WTC11 (cell line): ENCODE measurements around the gene DNM3. TPM values are rescaled to one million over a fixed set of nuclear protein-coding genes. Genes with fewer than 3 reads are reported as not detected.
A peak's percentile ranks its signal among the peaks of the same experiment; 100 is the strongest.

Experiments used
- ATAC-seq: fragments of 200-7000 bp; cut with Tn5 transposase; 2 replicates; pipeline ENCODE4 v1.10.0; 2021; ENCODE audit warnings: mild to moderate bottlenecking, moderate library complexity
- CTCF ChIA-PET: fragments of 300-600 bp; sonication (Branson Sonifier 250); formaldehyde crosslinking; loops from one replicate; lab custom pipeline; 2021; ENCODE audit warnings: antibody characterized with exemption; lab: Charles Lee
- POLR2A ChIA-PET: fragments of 350-600 bp; sonication (Branson Sonifier 250); formaldehyde crosslinking; loops from one replicate; lab custom pipeline; 2021; ENCODE audit warnings: antibody characterized with exemption; lab: Charles Lee
- DNase-seq: peaks from one replicate; pipeline ENCODE4 v3.0.0; 2021; ENCODE audit warnings: low spot score
- H3K27ac Mint-ChIP-seq: 2 replicates; pipeline ENCODE4 v1.8.0; 2021; ENCODE audit warnings: mixed read lengths
- H3K27me3 Mint-ChIP-seq: 2 replicates; pipeline ENCODE4 v1.8.0; 2021; ENCODE audit warnings: low read depth, mild to moderate bottlenecking, moderate library complexity, mixed read lengths
- H3K36me3 Mint-ChIP-seq: 2 replicates; pipeline ENCODE4 v1.8.0; 2021; ENCODE audit warnings: mixed read lengths
- H3K4me1 Mint-ChIP-seq: 2 replicates; pipeline ENCODE4 v1.8.0; 2022; ENCODE audit warnings: mixed read lengths
- H3K4me3 Mint-ChIP-seq: 2 replicates; pipeline ENCODE4 v1.8.0; 2021; ENCODE audit warnings: mild to moderate bottlenecking, moderate library complexity, mixed read lengths
- H3K9me3 Mint-ChIP-seq: 2 replicates; pipeline ENCODE4 v1.8.0; 2021; ENCODE audit warnings: mixed read lengths
- AR ChIP-seq: fragments of 250-450 bp; sonication (Bioruptor Pico); IDR thresholded peaks from 2 replicates; pipeline ENCODE4 v1.9.0; 2021; ENCODE audit warnings: mild to moderate bottlenecking
- CREB1 ChIP-seq: sonication (generic); formaldehyde crosslinking; IDR thresholded peaks from 2 replicates; pipeline ENCODE4 v1.8.0; 2023; ENCODE audit warnings: mild to moderate bottlenecking, missing genetic modification reagents
- ESRRA ChIP-seq: sonication (generic); formaldehyde crosslinking; IDR thresholded peaks from 2 replicates; pipeline ENCODE4 v1.8.1; 2022; ENCODE audit warnings: mild to moderate bottlenecking, missing genetic modification reagents, borderline replicate concordance
- ETV6 ChIP-seq: sonication (generic); formaldehyde crosslinking; IDR thresholded peaks from 2 replicates; pipeline ENCODE4 v1.8.1; 2022; ENCODE audit warnings: mild to moderate bottlenecking, missing genetic modification reagents
- FOXJ3 ChIP-seq: sonication (generic); formaldehyde crosslinking; IDR thresholded peaks from 2 replicates; pipeline ENCODE4 v1.9.0; 2021; ENCODE audit warnings: missing genetic modification reagents, mild to moderate bottlenecking, borderline replicate concordance
- FOXP4 ChIP-seq: sonication (generic); formaldehyde crosslinking; IDR thresholded peaks from 2 replicates; pipeline ENCODE4 v1.8.0; 2022; ENCODE audit warnings: mild to moderate bottlenecking, missing genetic modification reagents
- GABPB1 ChIP-seq: sonication (generic); formaldehyde crosslinking; IDR thresholded peaks from 2 replicates; pipeline ENCODE4 v1.8.1; 2023; ENCODE audit warnings: mild to moderate bottlenecking, missing genetic modification reagents
- GRHL2 ChIP-seq: fragments of 250-450 bp; sonication (Bioruptor Pico); IDR thresholded peaks from 2 replicates; pipeline ENCODE4 v1.8.0; 2022; ENCODE audit warnings: mild to moderate bottlenecking, moderate library complexity; ENCODE audit not compliant: insufficient replicate concordance, severe bottlenecking
- JAZF1 ChIP-seq: fragments of 250-450 bp; sonication (Bioruptor Pico); IDR thresholded peaks from 2 replicates; pipeline ENCODE4 v1.9.0; 2021; ENCODE audit warnings: moderate library complexity, mild to moderate bottlenecking, inconsistent platforms
- JUN ChIP-seq: sonication (generic); formaldehyde crosslinking; IDR thresholded peaks from 2 replicates; pipeline ENCODE4 v1.8.0; 2023; ENCODE audit warnings: mild to moderate bottlenecking, missing genetic modification reagents
- MLX ChIP-seq: sonication (generic); formaldehyde crosslinking; IDR thresholded peaks from 2 replicates; pipeline ENCODE4 v1.8.1; 2023; ENCODE audit warnings: mild to moderate bottlenecking, missing genetic modification reagents, moderate library complexity
- NFYB ChIP-seq: sonication (generic); formaldehyde crosslinking; conservative IDR thresholded peaks from 2 replicates; pipeline ENCODE4 v1.8.0; 2022; ENCODE audit warnings: low read depth, missing genetic modification reagents
- SMAD3 ChIP-seq: sonication (generic); formaldehyde crosslinking; IDR thresholded peaks from 2 replicates; pipeline ENCODE4 v1.8.0; 2022; ENCODE audit warnings: missing genetic modification reagents, mild to moderate bottlenecking, borderline replicate concordance
- SOX15 ChIP-seq: fragments of 250-450 bp; sonication (Bioruptor Pico); IDR thresholded peaks from 2 replicates; pipeline ENCODE4 v1.9.0; 2021; ENCODE audit warnings: mild to moderate bottlenecking
- TP53 ChIP-seq: sonication (generic); formaldehyde crosslinking; IDR thresholded peaks from 2 replicates; pipeline ENCODE4 v1.8.1; 2023; ENCODE audit warnings: mild to moderate bottlenecking, missing genetic modification reagents
- USF2 ChIP-seq: sonication (generic); formaldehyde crosslinking; IDR thresholded peaks from 2 replicates; pipeline ENCODE4 v1.8.1; 2023; ENCODE audit warnings: mild to moderate bottlenecking, missing genetic modification reagents, moderate library complexity
- ZNF512 ChIP-seq: sonication (generic); formaldehyde crosslinking; IDR thresholded peaks from 2 replicates; pipeline ENCODE4 v1.8.1; 2022; ENCODE audit warnings: missing genetic modification reagents, borderline replicate concordance
- total RNA-seq: library from RNA; stranded (reverse); gene quantifications from 3 replicates; pipeline ENCODE4 v1.2.3, GENCODE V29; 2021
- TF ChIP-seq, protein P1 (sequence below): sonication (generic); formaldehyde crosslinking; IDR thresholded peaks from 2 replicates; pipeline ENCODE4 v1.8.0; 2023; ENCODE audit warnings: missing genetic modification reagents, mild to moderate bottlenecking, borderline replicate concordance

Gene DNM3
- total RNA-seq, 1 experiment from 2014 or later, result 1.9 TPM

- TF ChIP-seq NFYB (no peak), FOXJ3 (CRISPR knock-in tag) (no peak), SMAD3 (CRISPR knock-in tag) (no peak), FOXP4 (CRISPR knock-in tag) (no peak), TP53 (no peak), GRHL2 (CRISPR knock-in tag) (no peak)
- TF ChIP-seq, protein P1, sequence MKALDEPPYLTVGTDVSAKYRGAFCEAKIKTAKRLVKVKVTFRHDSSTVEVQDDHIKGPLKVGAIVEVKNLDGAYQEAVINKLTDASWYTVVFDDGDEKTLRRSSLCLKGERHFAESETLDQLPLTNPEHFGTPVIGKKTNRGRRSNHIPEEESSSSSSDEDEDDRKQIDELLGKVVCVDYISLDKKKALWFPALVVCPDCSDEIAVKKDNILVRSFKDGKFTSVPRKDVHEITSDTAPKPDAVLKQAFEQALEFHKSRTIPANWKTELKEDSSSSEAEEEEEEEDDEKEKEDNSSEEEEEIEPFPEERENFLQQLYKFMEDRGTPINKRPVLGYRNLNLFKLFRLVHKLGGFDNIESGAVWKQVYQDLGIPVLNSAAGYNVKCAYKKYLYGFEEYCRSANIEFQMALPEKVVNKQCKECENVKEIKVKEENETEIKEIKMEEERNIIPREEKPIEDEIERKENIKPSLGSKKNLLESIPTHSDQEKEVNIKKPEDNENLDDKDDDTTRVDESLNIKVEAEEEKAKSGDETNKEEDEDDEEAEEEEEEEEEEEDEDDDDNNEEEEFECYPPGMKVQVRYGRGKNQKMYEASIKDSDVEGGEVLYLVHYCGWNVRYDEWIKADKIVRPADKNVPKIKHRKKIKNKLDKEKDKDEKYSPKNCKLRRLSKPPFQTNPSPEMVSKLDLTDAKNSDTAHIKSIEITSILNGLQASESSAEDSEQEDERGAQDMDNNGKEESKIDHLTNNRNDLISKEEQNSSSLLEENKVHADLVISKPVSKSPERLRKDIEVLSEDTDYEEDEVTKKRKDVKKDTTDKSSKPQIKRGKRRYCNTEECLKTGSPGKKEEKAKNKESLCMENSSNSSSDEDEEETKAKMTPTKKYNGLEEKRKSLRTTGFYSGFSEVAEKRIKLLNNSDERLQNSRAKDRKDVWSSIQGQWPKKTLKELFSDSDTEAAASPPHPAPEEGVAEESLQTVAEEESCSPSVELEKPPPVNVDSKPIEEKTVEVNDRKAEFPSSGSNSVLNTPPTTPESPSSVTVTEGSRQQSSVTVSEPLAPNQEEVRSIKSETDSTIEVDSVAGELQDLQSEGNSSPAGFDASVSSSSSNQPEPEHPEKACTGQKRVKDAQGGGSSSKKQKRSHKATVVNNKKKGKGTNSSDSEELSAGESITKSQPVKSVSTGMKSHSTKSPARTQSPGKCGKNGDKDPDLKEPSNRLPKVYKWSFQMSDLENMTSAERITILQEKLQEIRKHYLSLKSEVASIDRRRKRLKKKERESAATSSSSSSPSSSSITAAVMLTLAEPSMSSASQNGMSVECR (CRISPR knock-in tag), result no peak
Measured at GRCh38 chr1:172185996-172186395, 344.7 kb downstream of the DNM3 start (continued).

DNA sequence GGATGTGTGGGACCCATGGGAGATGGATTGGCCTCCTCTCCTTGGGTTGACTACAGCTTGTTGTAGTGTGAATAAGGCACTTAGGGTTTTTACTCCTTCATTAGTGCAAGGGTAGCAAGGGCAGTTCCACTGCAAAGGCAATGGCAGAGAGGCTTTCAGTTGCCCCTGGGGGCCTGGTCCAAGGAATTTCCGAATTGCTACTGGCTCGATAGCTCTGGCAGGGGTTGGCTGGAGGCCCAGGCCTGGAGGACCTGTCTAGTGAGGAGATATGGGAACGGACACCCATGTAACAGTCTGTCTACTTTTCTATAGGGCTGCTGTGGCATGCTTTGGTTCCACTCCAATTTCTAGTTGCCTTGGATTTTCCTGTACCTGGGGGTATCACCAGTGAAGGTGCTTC lies 360.3 kb downstream of the DNM3 start:
- Mint-ChIP-seq H3K27me3 (no peaks in the 10 kb centered on the region), H3K4me1 (peaks cover 8% of the 10 kb centered on the region), H3K9me3 (peaks cover 55% of the 10 kb centered on the region)
- CTCF ChIA-PET, result no interaction called here
- DNase-seq, result no peak
- TF ChIP-seq ETV6, result no peak
- no peak for TF ChIP-seq USF2
- TF ChIP-seq ZNF512, result no peak
- no peak for TF ChIP-seq SMAD3 (CRISPR knock-in tag)
- TF ChIP-seq JUN (CRISPR knock-in tag), result no peak
- TF ChIP-seq, all 79 proteins: peak for 0
- Mint-ChIP-seq H3K27ac (no peak overlapping the region), H3K36me3 (peaks cover 35% of the 10 kb centered on the region), H3K4me3 (no peak overlapping the region)
- POLR2A ChIA-PET, result no interaction called here
- ATAC-seq, result no peak

- Mint-ChIP-seq H3K9me3 (peaks cover 38% of the 10 kb centered on the region), H3K27me3 (no peaks in the 10 kb centered on the region), H3K4me3 (no peak overlapping the region), H3K36me3 (peaks cover 20% of the 10 kb centered on the region), H3K27ac (no peak overlapping the region), H3K4me1 (peaks cover 8% of the 10 kb centered on the region)
- TF ChIP-seq SOX15 (CRISPR knock-in tag), result no peak
- no peak for TF ChIP-seq MLX (CRISPR knock-in tag)
- TF ChIP-seq AR, result no peak
- TF ChIP-seq JAZF1 (CRISPR knock-in tag), result no peak
- TF ChIP-seq GABPB1, result no peak
- no peak for TF ChIP-seq CREB1 (CRISPR knock-in tag)
- no peak for TF ChIP-seq ESRRA (CRISPR knock-in tag)
- ChIA-PET CTCF (no interaction called here), POLR2A (no interaction called here)
- ATAC-seq, result peak; percentile 50; the same call in 1 of the 2 replicates
- DNase-seq, result no peak
Measured at GRCh38 chr1:172203135-172203823, 362.0 kb downstream of the DNM3 start.
